Activated CD8-positive, alpha-beta memory T cell treated with anti-CD3 and anti-CD28 coated beads for 4 hours (primary cell): ENCODE results near the gene BDH1.
"Not testable (repeated sequence)": the region's sequence is repeated elsewhere in the genome, so short reads cannot be mapped to it uniquely, and the experiment has no call there.

Experiments
- DNase-seq, 2 donors: peaks; one replicate each; pipeline ENCODE4 v3.0.0-alpha.2; 2020; ENCODE audit warnings: low read depth in 2 of 2

BDH1 gene

DNA sequence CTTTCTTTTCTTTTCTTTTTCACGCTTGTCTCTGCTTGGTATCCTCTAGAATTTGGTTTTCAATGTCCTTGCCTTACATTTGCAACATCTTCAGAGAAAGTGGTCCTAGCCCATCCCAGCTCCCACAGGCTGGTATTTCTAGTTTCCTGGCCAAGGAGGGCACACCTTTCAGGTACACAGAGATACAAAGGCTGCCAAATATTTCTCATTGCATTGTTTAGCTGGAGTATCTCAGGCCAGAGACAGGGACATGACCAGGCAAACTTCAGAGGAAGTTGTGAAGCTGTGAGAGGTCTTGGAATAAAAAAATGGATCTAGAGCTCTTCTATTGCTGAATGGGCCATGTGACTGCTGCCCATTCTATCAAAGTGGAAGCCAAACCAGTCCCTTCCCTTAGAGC lies 68.9 kb downstream of the BDH1 start:
- DNase-seq, result no peak

- no peak for DNase-seq
Measured at GRCh38 chr3:197485143-197485542, 70.6 kb downstream of the BDH1 start.

GRCh38 chr3:197484204-197484901 lies 71.4 kb downstream of the BDH1 start:
- no peak for DNase-seq

DNA sequence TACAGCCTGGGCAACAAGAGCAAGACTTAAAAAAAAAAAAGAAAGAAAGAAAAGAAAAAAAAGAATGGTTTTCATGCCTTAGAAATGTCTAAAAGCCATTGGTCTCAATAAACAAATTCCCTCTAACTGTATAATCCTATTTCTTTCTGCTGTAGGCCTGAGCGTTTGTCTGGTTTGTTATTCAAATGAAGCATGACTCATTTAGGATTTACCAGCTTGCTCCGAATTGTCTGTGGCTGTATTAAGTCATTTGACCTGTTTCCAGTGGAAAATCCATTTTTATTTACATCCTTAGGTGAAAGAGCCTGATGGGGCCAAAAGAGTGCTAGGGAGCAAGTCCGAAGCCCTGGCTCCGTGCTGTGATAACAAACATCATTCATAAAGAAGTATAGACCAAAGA lies 73.8 kb downstream of the BDH1 start:
- no peak for DNase-seq

DNA sequence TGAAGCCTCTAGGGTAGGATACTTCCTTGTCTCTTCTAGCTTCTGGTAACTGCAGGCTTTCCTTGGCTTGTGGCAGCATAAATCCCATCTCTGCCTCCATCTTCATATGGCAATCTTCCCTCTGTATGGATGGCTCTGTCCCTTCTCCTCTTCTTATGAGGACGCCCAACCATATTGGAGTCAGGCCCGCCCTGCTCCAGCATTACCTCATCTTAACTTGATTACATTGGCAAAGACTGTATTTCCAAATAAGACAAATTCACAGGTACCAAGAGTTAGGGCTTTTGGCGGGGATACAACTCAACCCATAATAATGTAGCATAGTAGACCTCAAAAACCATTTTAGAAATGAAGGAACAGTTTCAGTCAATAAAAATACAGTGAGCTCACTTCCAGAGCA lies 75.4 kb downstream of the BDH1 start:
- DNase-seq, result no peak

DNA sequence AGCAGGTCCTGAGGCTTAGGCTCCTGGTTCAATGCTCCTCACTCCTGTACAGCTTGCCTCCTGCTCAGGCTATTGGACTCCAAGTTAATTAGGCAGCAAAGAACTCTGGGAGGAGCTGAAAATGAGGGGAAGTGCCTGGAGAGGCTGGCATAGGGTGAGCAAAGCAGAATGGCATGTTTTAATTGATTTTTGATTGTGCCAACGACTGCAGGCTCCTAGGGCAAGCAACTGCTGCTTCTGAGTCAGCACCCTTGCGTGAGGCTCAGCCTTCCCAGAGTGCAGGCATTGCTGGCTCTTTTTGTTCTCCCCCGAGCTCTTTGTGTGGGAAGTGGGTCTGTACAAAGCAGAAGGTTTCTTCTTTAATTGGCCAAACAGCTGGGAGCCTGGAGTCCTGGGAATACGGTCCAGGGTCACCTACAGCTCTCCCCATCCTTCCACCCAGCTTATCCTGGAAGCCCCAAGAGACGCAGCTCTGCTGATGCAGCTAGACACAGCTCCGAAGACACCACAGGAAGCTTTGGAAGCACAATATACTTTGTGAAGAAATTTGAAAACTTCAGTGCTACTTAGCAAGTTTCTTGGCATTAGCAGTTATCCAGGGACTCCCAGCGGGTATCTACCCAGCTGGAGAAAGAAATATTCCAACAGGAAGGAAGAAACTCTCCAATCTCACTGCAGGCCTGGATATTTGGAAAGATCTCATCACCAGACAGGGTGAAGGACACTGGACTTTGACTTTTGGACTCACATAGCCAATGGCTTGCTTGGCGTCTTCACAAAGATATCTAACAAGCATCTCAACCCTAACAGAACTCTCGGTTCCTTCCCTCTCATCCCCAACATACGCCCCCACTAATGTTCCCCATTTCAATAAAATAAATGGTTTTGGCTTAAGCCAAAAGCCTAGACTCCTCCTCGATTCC lies 76.8 kb downstream of the BDH1 start:
- DNase-seq, result no peak

- DNase-seq, result not testable (repeated sequence)
Measured at GRCh38 chr3:197477816-197478215, 78.0 kb downstream of the BDH1 start.

DNA sequence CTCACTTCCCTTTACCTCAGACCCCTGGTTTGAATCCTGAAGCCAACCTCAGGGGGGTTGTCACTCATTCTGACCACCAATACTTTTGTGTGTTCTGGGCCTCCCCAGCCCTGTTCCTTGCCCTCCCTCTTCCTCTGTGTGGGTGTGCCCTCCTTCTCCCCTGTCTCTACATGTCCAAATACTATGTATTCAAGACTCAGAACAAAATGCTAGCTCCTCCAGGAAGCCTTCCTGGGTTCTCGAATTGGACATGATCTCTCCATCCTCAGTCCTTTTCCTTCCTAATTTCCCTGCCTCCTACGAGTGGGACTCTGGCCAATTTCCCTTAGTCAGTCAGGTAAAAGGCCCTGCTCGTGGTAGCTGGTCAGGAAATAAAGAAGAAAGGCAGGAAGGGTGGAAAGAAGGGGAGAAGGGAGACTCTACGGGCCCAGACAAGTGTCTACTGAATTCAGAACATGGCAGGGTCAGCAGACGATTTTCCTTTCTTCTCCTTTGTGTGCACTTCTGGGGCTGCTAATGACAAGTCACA lies 79.7 kb downstream of the BDH1 start:
- DNase-seq, result no peak

GRCh38 chr3:197475514-197475913 lies 80.3 kb downstream of the BDH1 start:
- DNase-seq, result no peak

DNA sequence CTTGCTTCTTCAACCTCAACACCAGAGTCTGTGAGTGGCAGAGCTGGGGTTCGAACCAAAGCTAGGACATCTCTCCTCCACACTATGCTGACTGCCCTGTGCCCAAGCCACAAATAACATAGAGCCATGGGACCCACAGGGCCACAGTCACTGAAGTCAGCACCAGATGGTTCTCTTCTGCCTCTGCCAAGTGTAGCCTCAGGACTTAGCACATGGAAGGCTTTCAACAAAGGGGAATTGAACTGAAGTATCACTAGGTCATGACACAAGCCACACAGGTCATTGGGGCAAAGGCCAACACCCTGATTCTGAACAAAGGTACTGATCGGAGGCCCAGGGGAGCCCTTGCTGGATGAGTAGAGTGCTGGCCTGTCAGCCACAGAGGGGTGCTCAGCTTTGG lies 83.6 kb downstream of the BDH1 start:
- DNase-seq, result no peak

GRCh38 chr3:197471221-197472010 lies 84.4 kb downstream of the BDH1 start:
- DNase-seq, result no peak

DNA sequence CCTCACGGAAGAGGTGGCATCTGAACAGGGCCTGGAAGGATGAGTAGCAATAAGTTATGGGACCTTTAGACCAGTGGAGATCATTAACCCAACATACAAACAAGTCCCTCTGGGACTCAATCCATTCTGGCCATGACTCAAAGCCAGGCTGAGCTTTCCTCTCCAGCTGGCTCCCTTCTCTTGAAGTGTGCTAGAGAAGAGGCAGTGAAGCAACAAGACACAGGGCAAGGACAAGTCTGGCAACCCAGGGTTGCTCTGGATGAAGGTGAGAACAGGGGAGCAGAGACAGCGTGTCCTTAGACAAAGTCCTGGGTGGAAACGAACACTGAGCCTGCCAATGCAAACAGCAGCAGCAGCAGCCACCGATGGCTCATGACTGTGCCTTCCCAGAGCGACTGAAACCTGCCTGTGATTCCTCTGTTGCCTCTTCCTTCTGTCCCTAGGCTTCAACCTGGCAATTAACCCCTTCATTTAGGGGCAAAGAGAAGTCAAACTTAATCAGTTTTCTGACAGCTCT lies 86.8 kb downstream of the BDH1 start:
- no peak for DNase-seq

GRCh38 chr3:197468167-197468566 lies 87.6 kb downstream of the BDH1 start:
- no peak for DNase-seq

GRCh38 chr3:197466586-197467399 lies 89.0 kb downstream of the BDH1 start:
- no peak for DNase-seq

GRCh38 chr3:197465996-197466549 lies 89.7 kb downstream of the BDH1 start:
- DNase-seq, result no peak

DNA sequence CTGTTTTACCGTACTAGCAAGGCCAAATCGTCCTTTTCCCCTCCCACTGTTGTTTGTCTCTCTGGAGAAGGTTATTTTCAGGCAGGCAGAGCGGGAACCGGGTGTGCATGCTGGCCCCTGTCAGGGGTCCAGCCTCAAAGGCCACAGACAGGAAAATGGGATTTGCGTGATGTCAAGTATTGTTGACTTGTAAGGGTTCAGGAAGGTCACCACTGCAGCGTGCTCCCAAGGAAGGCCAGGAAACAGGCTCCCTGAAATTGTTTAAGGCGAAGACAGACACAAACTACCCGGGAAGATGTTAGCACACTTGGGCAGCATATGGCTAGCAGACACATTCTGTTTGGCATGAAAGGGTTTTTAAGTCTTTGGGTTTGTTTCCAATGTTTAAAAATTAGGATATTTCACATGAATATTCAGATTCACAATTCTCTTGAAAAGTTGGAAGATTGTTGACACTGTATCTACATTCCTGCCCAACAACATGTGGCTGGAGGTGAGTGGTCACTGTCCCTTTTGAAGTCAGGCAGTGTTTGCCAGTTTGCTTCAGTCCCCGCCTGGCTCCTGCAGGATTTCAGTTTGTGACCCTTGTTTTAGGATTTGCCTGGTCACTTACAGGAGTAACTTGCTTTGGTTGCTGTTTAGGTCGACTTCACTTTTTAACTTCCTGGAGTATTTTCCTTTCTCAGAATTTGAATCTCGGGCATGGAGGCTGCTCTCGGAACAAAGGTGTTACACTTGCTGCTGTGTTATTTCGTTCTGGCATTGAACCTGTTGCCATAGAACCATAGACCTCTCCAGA lies 90.4 kb downstream of the BDH1 start:
- DNase-seq, result no peak

- no peak for DNase-seq
Measured at GRCh38 chr3:197464794-197465193, 91.0 kb downstream of the BDH1 start.

- DNase-seq, result no peak
Measured at GRCh38 chr3:197463279-197463678, 92.5 kb downstream of the BDH1 start.

DNA sequence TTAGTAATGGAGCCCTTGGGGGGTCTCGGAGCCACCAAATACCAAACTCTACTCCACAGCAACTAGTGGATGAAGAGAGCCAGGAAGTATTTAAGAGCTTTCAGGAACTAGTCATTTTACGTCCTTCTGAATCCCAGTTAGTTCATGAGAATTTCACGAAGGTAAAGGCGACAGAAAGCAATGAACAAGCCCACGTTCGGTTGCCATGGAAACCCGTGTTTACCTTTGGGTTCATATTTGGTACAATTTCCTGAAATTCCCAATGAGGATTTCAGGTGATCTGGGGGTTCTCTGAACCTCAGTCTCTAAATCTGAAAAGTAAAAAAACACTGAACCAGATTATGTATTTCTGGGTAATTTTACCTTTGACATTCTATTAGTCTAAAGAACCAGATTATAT lies 93.0 kb downstream of the BDH1 start:
- no peak for DNase-seq

DNA sequence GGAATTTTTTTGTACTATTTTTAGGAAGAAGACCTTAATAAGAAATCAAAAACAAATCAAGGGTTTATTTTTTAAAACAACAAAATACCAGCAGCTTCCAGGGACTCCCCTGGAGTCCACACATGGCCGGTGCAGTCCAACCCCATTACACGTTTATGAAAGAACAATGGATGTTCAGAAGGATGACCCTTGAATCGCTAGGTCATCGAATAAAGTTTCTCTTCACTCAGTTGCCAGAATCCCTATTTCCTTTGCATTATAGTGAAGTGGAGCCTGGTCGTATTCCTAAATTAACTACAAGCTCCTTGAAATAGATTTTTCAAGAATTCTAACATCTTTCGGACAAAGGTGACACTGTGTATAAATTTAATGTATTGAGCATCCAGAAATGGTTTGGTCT lies 95.1 kb downstream of the BDH1 start:
- no peak for DNase-seq
